Natural killer cell (primary cell): ENCODE data around the gene TTC39C. TPM values are rescaled to one million over a fixed set of nuclear protein-coding genes. Genes with fewer than 3 reads are reported as not detected.

Experiments used
- ATAC-seq, 3 donors: fragments of 150-1000 bp in 2 of 3; fragments of 200-7000 bp in 1 of 3; cut with Tn5 transposase; 1 replicate in 1 of 3; 2 replicates in 2 of 3; pipeline ENCODE4 v1.10.0; 2021; ENCODE audit warnings: mild to moderate bottlenecking in 2 of 3, moderate library complexity in 2 of 3
- DNase-seq, 2 donors: peaks; one replicate each; pipeline versions ENCODE4 v3.0.0 to v3.0.0-alpha.2; 2013 to 2021; ENCODE audit warnings: mixed read lengths in 1 of 2
- H3K27ac ChIP-seq: one replicate; pipeline ENCODE4 v1.5.1; 2013; ENCODE audit warnings: mild to moderate bottlenecking, low read length
- H3K27me3 ChIP-seq: one replicate; pipeline ENCODE4 v1.6.1; 2013; ENCODE audit warnings: low read length; ENCODE audit not compliant: control insufficient read depth, insufficient read depth
- H3K36me3 ChIP-seq: one replicate; pipeline ENCODE4 v1.6.1; 2013; ENCODE audit warnings: low read length; ENCODE audit not compliant: control insufficient read depth, insufficient read depth
- H3K4me1 ChIP-seq: one replicate; pipeline ENCODE4 v1.6.1; 2013; ENCODE audit warnings: low read length; ENCODE audit not compliant: control insufficient read depth, insufficient read depth
- H3K4me3 ChIP-seq: one replicate; pipeline ENCODE4 v1.5.1; 2013; ENCODE audit warnings: low read length
- H3K9me3 ChIP-seq: one replicate; pipeline ENCODE4 v1.6.1; 2013; ENCODE audit warnings: low read length; ENCODE audit not compliant: control insufficient read depth, insufficient read depth
- H3K27ac Mint-ChIP-seq, 2 donors: one replicate each; pipeline ENCODE4 v1.8.0; 2022; ENCODE audit warnings: mild to moderate bottlenecking in 2 of 2, mixed read lengths in 2 of 2, moderate library complexity in 1 of 2
- H3K27me3 Mint-ChIP-seq, 2 donors: one replicate each; pipeline ENCODE4 v1.8.0; 2022; ENCODE audit warnings: low read depth in 2 of 2, mixed read lengths in 2 of 2
- H3K36me3 Mint-ChIP-seq: one replicate; pipeline ENCODE4 v1.8.0; 2022; ENCODE audit warnings: mixed read lengths
- H3K4me1 Mint-ChIP-seq, 2 donors: one replicate each; pipeline ENCODE4 v1.8.0; 2022; ENCODE audit warnings: mixed read lengths in 2 of 2
- H3K4me3 Mint-ChIP-seq: one replicate; pipeline ENCODE4 v1.8.0; 2022; ENCODE audit warnings: mild to moderate bottlenecking, moderate library complexity, mixed read lengths
- H3K9me3 Mint-ChIP-seq, 2 donors: one replicate each; pipeline ENCODE4 v1.8.0; 2022; ENCODE audit warnings: mixed read lengths in 2 of 2
- WGBS: methylation state at CpG from one replicate; pipeline ENCODE4 v1.1.7; 2013; ENCODE audit warnings: missing lambda C conversion rate; ENCODE audit not compliant: insufficient coverage; 5-methylcytosine and 5-hydroxymethylcytosine counted together
- intact Hi-C: fragments of 100-400 bp; cut with micrococcal nuclease; formaldehyde crosslinking; loops from one replicate; pipeline ENCODE4 v1.14.2; 2022
- total RNA-seq, 4 donors: library from RNA; stranded (reverse); fragments of 120-200 nt in 1 of 4; gene quantifications; one replicate each; pipeline versions ENCODE4 v1.2.3 to v1.2.4, GENCODE V29; 2013 to 2022
- TF ChIP-seq, protein P1 (sequence below): fragments of 200-600 bp; IDR thresholded peaks from one replicate; pipeline ENCODE4 v1.8.0; 2022; ENCODE audit warnings: antibody characterized with exemption

The TTC39C gene
- total RNA-seq, 3 donors from 2014 or later (not counting 1 experiment from before 2014, with no cell fraction given) = 39.0 to 61.5 (median 44.3) TPM

DNA sequence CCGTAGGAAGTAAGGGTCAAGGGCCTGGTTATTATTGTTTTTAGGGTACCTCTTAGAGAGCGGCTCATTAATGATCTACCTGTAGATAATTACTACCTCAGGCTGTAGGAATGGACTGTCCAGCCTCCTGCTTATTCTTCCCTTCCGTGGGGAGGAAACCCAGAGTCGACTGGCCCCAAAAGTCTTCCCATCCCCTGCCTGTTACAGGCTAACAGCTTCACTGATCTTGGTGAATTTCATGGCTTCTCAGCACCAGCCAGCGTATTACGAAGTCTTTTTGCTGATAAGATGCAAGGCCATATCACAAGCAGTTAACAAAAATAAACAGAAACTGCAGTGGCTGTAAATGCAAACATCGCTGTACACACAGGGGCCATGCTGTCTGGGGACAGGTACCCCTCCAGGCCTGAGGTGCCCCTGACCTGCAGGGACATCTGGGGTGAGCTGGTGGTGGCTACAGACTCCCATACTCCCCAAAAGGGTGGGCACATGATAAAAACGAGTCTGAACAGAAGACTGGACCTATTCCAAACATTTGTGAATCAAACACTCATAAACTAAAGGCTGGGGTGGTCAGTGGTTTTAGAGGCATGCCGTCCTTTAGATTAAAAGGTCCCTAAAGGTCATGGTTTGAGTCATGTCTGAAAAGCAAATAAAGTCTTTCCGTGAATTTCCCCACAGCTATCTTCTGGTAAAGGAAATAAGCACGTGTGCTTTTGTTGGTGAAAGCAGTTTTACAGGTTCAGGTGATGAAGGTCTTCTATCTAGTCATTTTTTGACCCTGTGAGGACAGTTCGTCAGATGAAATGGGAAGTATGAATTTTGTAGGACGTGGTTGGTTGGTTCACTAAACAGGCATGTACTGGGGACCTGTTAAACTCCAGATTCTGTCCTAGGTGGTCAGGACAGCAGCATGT lies 36.7 kb downstream of the TTC39C start:
- ATAC-seq (no peak), DNase-seq (no peak)
- no peaks in the 10 kb centered on the region for H3K27me3 Mint-ChIP-seq
- H3K4me1 ChIP-seq = peaks cover 12% of the 10 kb centered on the region
- no peak overlapping the region for H3K4me3 Mint-ChIP-seq
- peaks cover 57 to 62% of the 10 kb centered on the region in 2 donors for H3K4me1 Mint-ChIP-seq
- no peaks in the 10 kb centered on the region for H3K36me3 ChIP-seq
- H3K27ac Mint-ChIP-seq = peak overlapping the region in 1 of 2 donors; percentile 28
- H3K9me3 ChIP-seq = no peaks in the 10 kb centered on the region
- H3K9me3 Mint-ChIP-seq = no peaks in the 10 kb centered on the region
- no peaks in the 10 kb centered on the region for H3K27me3 ChIP-seq
- 71% methylated on average over 12 of the region's 13 CpGs for WGBS
- TF ChIP-seq, protein P1, sequence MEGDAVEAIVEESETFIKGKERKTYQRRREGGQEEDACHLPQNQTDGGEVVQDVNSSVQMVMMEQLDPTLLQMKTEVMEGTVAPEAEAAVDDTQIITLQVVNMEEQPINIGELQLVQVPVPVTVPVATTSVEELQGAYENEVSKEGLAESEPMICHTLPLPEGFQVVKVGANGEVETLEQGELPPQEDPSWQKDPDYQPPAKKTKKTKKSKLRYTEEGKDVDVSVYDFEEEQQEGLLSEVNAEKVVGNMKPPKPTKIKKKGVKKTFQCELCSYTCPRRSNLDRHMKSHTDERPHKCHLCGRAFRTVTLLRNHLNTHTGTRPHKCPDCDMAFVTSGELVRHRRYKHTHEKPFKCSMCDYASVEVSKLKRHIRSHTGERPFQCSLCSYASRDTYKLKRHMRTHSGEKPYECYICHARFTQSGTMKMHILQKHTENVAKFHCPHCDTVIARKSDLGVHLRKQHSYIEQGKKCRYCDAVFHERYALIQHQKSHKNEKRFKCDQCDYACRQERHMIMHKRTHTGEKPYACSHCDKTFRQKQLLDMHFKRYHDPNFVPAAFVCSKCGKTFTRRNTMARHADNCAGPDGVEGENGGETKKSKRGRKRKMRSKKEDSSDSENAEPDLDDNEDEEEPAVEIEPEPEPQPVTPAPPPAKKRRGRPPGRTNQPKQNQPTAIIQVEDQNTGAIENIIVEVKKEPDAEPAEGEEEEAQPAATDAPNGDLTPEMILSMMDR = no peak
- H3K36me3 Mint-ChIP-seq = no peaks in the 10 kb centered on the region
- intact Hi-C loops = loop anchor here (5.0 kb wide), 1 partner anchor 34 kb away; no protein-coding TSS in a partner anchor
- H3K27ac ChIP-seq = no peak overlapping the region
- no peak overlapping the region for H3K4me3 ChIP-seq

GRCh38 chr18:24052053-24052452 lies 37.5 kb downstream of the TTC39C start:
- Histone ChIP-seq H3K4me3 (no peak overlapping the region), H3K4me1 (peaks cover 12% of the 10 kb centered on the region), H3K27me3 (no peaks in the 10 kb centered on the region), H3K9me3 (no peaks in the 10 kb centered on the region), H3K36me3 (no peaks in the 10 kb centered on the region), H3K27ac (no peak overlapping the region)
- WGBS = 92% methylated on average over 7 of the region's 7 CpGs
- intact Hi-C loops = loop anchor here (5.0 kb wide), 1 partner anchor 35 kb away; no protein-coding TSS in a partner anchor
- H3K9me3 Mint-ChIP-seq = no peaks in the 10 kb centered on the region
- DNase-seq (peak in 1 of 2 donors; percentile 42), ATAC-seq (no peak)
- peak overlapping the region in 1 of 2 donors; percentile 28 for H3K27ac Mint-ChIP-seq
- TF ChIP-seq, protein P1 = no peak
- H3K27me3 Mint-ChIP-seq = no peaks in the 10 kb centered on the region
- H3K4me1 Mint-ChIP-seq = peaks cover 57 to 64% of the 10 kb centered on the region in 2 donors
- no peaks in the 10 kb centered on the region for H3K36me3 Mint-ChIP-seq
- H3K4me3 Mint-ChIP-seq = no peak overlapping the region

DNA sequence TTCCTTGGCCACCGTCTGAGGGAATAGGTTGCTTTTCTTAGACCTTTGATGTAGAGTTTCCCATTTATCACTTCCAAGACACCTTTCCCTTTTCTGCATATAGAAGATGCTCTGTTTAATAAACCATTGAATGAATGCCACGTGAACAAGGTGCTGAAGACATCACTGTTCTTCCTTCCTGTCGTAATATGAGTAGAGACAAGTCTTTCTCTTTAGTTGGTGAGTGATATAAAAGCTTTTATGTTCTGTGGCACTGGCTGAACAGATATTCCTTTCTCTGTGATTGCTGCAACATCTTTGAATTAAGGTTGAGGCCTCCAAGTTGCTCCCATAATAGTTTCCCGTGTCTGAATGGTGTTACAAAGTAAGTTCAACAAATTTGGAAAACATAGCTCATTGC lies 38.7 kb downstream of the TTC39C start:
- no peaks in the 10 kb centered on the region for H3K36me3 Mint-ChIP-seq
- Histone ChIP-seq H3K4me3 (no peak overlapping the region), H3K4me1 (peaks cover 12% of the 10 kb centered on the region), H3K36me3 (no peaks in the 10 kb centered on the region), H3K9me3 (no peaks in the 10 kb centered on the region), H3K27ac (peak overlapping the region; percentile 19), H3K27me3 (no peaks in the 10 kb centered on the region)
- 49% methylated on average over 3 of the region's 4 CpGs for WGBS
- DNase-seq (peak in 1 of 2 donors; percentile 47), ATAC-seq (no peak)
- H3K4me3 Mint-ChIP-seq = no peak overlapping the region
- intact Hi-C loops = loop anchor here (5.0 kb wide), 1 partner anchor 36 kb away; no protein-coding TSS in a partner anchor
- H3K4me1 Mint-ChIP-seq = peaks cover 57 to 64% of the 10 kb centered on the region in 2 donors
- peak overlapping the region; percentile 41 to 66 for H3K27ac Mint-ChIP-seq
- H3K9me3 Mint-ChIP-seq = no peaks in the 10 kb centered on the region
- TF ChIP-seq, protein P1 = no peak
- no peaks in the 10 kb centered on the region for H3K27me3 Mint-ChIP-seq
